Naive thymus-derived CD4-positive, alpha-beta T cell (primary cell): Measurements from ENCODE around the gene CGB7. TPM values are rescaled to one million over a fixed set of nuclear protein-coding genes. Genes with fewer than 3 reads are reported as not detected.
"Not testable (repeated sequence)": the region's sequence is repeated elsewhere in the genome, so short reads cannot be mapped to it uniquely, and the experiment has no call there.

Experiments used
- ATAC-seq: fragments of 150-1000 bp; cut with Tn5 transposase; 2 replicates; pipeline ENCODE4 v1.10.0; 2021; ENCODE audit warnings: mild to moderate bottlenecking, moderate library complexity
- CTCF ChIA-PET: fragments of 350-600 bp; sonication (Branson Sonifier 250); formaldehyde crosslinking; loops from one replicate; lab custom pipeline; 2021; ENCODE audit warnings: antibody characterized with exemption; lab: Charles Lee
- POLR2A ChIA-PET: fragments of 350-600 bp; sonication (Branson Sonifier 250); formaldehyde crosslinking; loops from one replicate; lab custom pipeline; 2021; ENCODE audit warnings: antibody characterized with exemption, inconsistent platforms; lab: Charles Lee
- DNase-seq, 9 donors: peaks; one replicate each; pipeline versions ENCODE4 v3.0.0 to v3.0.0-alpha.2; 2020 to 2022; ENCODE audit warnings: mixed read lengths in 1 of 9
- H3K27ac ChIP-seq: one replicate; pipeline ENCODE4 v1.7.0; 2013; ENCODE audit warnings: mild to moderate bottlenecking, low read depth, low read length, moderate library complexity
- H3K27me3 ChIP-seq, 2 donors: one replicate each; pipeline ENCODE4 v1.7.0; 2013; ENCODE audit warnings: low read length in 2 of 2, mild to moderate bottlenecking in 2 of 2, moderate library complexity in 2 of 2; ENCODE audit not compliant: control insufficient read depth in 2 of 2, insufficient read depth in 2 of 2
- H3K36me3 ChIP-seq, 3 experiments: 1 replicate in 2 of 3; 2 replicates in 1 of 3; pipeline ENCODE4 v1.7.0; 2013; ENCODE audit warnings: low read length in 3 of 3, mild to moderate bottlenecking in 3 of 3, moderate library complexity in 1 of 3; ENCODE audit not compliant: insufficient read depth in 3 of 3, control insufficient read depth in 2 of 3
- H3K4me1 ChIP-seq, 2 donors: one replicate each; pipeline ENCODE4 v1.7.0; 2013; ENCODE audit warnings: low read length in 2 of 2, mild to moderate bottlenecking in 2 of 2, moderate library complexity in 1 of 2; ENCODE audit not compliant: control insufficient read depth in 2 of 2, insufficient read depth in 2 of 2
- H3K4me3 ChIP-seq: 2 replicates; pipeline ENCODE4 v1.7.0; 2013; ENCODE audit warnings: mild to moderate bottlenecking, low read length
- H3K9me3 ChIP-seq, 3 experiments: 1 replicate in 2 of 3; 2 replicates in 1 of 3; pipeline ENCODE4 v1.7.0; 2013; ENCODE audit warnings: low read length in 3 of 3; ENCODE audit not compliant: control insufficient read depth in 2 of 3
- H3K27ac Mint-ChIP-seq, 9 donors: one replicate each; pipeline ENCODE4 v1.8.0; 2020 to 2022; ENCODE audit warnings: mixed read lengths in 9 of 9, mild to moderate bottlenecking in 8 of 9, moderate library complexity in 5 of 9, inconsistent platforms in 2 of 9
- H3K27me3 Mint-ChIP-seq, 5 donors: one replicate each; pipeline ENCODE4 v1.8.0; 2021 to 2022; ENCODE audit warnings: mixed read lengths in 5 of 5, mild to moderate bottlenecking in 1 of 5
- H3K36me3 Mint-ChIP-seq, 5 donors: one replicate each; pipeline ENCODE4 v1.8.0; 2020 to 2022; ENCODE audit warnings: mixed read lengths in 5 of 5, mild to moderate bottlenecking in 3 of 5, inconsistent platforms in 1 of 5
- H3K4me1 Mint-ChIP-seq, 7 donors: one replicate each; pipeline ENCODE4 v1.8.0; 2020 to 2022; ENCODE audit warnings: mixed read lengths in 7 of 7, mild to moderate bottlenecking in 3 of 7, inconsistent platforms in 1 of 7
- H3K4me3 Mint-ChIP-seq, 10 donors: one replicate each; pipeline ENCODE4 v1.8.0; 2020 to 2022; ENCODE audit warnings: mild to moderate bottlenecking in 10 of 10, mixed read lengths in 10 of 10, moderate library complexity in 6 of 10, inconsistent platforms in 2 of 10
- H3K9me3 Mint-ChIP-seq, 11 donors: one replicate each; pipeline ENCODE4 v1.8.0; 2020 to 2022; ENCODE audit warnings: mixed read lengths in 11 of 11, mild to moderate bottlenecking in 4 of 11, inconsistent platforms in 1 of 11, moderate library complexity in 1 of 11
- intact Hi-C, 2 donors: fragments of 100-400 bp; cut with micrococcal nuclease; formaldehyde crosslinking; loops; one replicate each; pipeline ENCODE4 v1.15.1; 2023
- polyA plus RNA-seq, 2 donors: library from polyadenylated mRNA; unstranded; fragments of 300-500 nt; fragmentation: Illumina TruSeq; gene quantifications; one replicate each; pipeline ENCODE4 v1.2.3, GENCODE V29; 2021
- total RNA-seq, 6 experiments: library from RNA in 5 of 6; stranded (reverse) in 5 of 6; gene quantifications; 1 replicate in 5 of 6; 2 replicates in 1 of 6; pipeline ENCODE4 v1.2.3 and lab custom pipeline; 2021 to 2026

The CGB7 gene
- total and polyA plus RNA-seq, 7 experiments from 2014 or later, result not detected

DNA sequence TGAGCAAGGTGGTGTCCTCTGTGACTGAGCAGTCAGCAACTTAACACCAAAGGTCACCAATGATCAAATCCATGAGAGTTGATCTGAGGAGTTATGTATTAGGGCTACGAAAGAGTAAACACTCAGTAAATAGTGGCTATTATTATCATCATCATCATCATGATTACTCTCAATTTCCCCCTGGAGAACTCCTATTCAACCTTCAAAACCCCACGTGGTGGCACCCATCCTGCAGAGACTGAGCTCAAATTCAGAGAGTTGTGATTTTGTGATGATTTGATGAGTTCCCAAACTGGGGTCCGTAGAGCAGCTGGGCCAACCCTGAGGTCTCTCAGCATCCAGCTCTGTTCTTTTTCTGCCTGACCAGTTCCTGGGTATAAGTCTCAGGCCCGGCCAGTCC, 7.7 kb downstream of the CGB7 start:
- H3K27me3 ChIP-seq, H3K27ac ChIP-seq, H3K4me3 ChIP-seq, H3K4me1 ChIP-seq, H3K4me1 Mint-ChIP-seq, CTCF ChIA-PET, ATAC-seq, H3K9me3 ChIP-seq, H3K9me3 Mint-ChIP-seq, H3K4me3 Mint-ChIP-seq, H3K36me3 ChIP-seq, H3K36me3 Mint-ChIP-seq, POLR2A ChIA-PET, H3K27me3 Mint-ChIP-seq, DNase-seq: not testable (repeated sequence)
- intact Hi-C loops, result loop anchor here in 1 of 2 donors (10.0 kb wide), 1 partner anchor 55 kb away; the partner anchor contains the start of genes GYS1 and RUVBL2
- H3K27ac Mint-ChIP-seq, result peak overlapping the region in 1 of 9 donors; percentile 4

DNA sequence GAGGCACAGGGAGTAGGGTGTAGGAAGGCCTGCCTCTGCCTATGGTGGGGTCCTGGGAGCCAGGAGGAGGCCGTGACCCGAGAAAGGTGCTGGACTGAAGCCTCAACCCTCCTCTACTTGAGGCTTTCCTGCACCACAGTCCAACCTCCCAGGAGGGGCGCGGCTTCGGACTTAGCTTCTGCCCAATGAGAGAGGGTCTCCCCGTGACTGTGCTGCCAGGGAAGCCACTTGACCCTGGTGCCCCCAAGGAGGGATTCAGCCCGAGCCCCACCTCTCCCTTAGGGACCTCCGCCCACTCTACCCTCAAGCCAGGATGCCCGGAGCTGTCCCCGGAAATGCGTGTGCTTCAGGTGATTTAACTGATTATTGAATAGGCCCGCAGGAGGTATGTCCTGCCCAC, 8.5 kb downstream of the CGB7 start, which contains the start of gene CGB8:
Gene CGB8, minus strand, starts transcription at position 101 of the 400 bp plus-strand sequence. CDS start 372 bp downstream, outside the sequence.
- H3K4me1 ChIP-seq, H3K27me3 Mint-ChIP-seq, H3K36me3 Mint-ChIP-seq, ATAC-seq, H3K27ac ChIP-seq, intact Hi-C loops, H3K27me3 ChIP-seq, CTCF ChIA-PET, H3K9me3 Mint-ChIP-seq, H3K36me3 ChIP-seq, H3K4me1 Mint-ChIP-seq, POLR2A ChIA-PET, H3K4me3 Mint-ChIP-seq, H3K9me3 ChIP-seq, DNase-seq, H3K4me3 ChIP-seq: not testable (repeated sequence)
- peak within 1 kb of the TSS in 1 of 9 donors; percentile 4 for H3K27ac Mint-ChIP-seq

DNA sequence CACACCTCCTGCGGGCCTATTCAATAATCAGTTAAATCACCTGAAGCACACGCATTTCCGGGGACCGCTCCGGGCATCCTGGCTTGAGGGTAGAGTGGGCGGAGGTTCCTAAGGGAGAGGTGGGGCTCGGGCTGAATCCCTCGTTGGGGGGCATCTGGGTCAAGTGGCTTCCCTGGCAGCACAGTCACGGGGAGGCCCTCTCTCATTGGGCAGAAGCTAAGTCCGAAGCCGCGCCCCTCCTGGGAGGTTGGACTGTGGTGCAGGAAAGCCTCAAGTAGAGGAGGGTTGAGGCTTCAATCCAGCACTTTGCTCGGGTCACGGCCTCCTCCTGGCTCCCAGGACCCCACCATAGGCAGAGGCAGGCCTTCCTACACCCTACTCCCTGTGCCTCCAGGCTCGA, 14.0 kb downstream of the CGB7 start, which contains the start of gene CGB5:
Gene CGB5, plus strand, starts transcription at position 301 of the 400 bp plus-strand sequence. CDS start 362 bp downstream, outside the sequence.
- H3K9me3 ChIP-seq, CTCF ChIA-PET, H3K27me3 ChIP-seq, H3K36me3 ChIP-seq, POLR2A ChIA-PET, DNase-seq, H3K4me3 Mint-ChIP-seq, H3K4me3 ChIP-seq, H3K27me3 Mint-ChIP-seq, ATAC-seq, intact Hi-C loops, H3K9me3 Mint-ChIP-seq, H3K27ac Mint-ChIP-seq, H3K4me1 Mint-ChIP-seq, H3K4me1 ChIP-seq, H3K27ac ChIP-seq, H3K36me3 Mint-ChIP-seq: not testable (repeated sequence)

DNA sequence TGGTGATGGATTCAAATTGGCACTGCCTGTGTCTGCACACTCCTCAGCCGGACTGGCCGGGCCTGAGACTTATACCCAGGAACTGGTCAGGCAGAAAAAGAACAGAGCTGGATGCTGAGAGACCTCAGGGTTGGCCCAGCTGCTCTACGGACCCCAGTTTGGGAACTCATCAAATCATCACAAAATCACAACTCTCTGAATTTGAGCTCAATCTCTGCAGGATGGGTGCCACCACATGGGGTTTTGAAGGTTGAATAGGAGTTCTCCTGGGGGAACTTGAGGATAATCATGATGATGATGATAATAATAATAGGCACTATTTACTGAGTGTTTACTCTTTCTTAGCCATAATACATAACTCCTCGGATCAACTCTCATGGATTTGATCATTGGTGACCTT, 14.9 kb downstream of the CGB7 start:
- H3K27ac Mint-ChIP-seq, POLR2A ChIA-PET, H3K9me3 Mint-ChIP-seq, intact Hi-C loops, CTCF ChIA-PET, H3K27me3 Mint-ChIP-seq, H3K27ac ChIP-seq, H3K4me1 ChIP-seq, H3K36me3 Mint-ChIP-seq, H3K4me3 Mint-ChIP-seq, DNase-seq, H3K4me3 ChIP-seq, H3K4me1 Mint-ChIP-seq, ATAC-seq, H3K9me3 ChIP-seq, H3K27me3 ChIP-seq, H3K36me3 ChIP-seq: not testable (repeated sequence)

DNA sequence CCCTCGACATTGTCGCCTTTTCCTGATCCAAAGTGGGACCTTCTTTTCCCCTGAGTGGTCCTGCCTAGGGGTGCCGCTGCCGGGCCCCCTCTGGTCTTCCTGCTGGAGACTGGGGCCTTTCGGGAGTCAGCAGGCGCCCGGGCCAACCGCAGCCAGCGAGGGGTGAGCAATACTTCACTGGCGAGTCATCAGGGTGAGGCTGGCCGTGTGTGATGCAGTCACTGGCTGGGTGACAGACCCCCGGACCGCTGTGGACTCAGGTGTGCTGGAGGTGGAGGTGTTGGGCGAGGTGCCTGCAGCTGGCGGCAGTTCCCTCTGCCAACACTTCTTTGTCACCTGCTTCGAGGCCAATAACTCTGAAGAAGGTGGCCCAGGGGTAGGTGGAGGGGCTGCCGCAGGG, 15.4 kb downstream of the CGB7 start:
- Histone ChIP-seq H3K9me3 (no peaks in the 10 kb centered on the region), H3K27ac (no peak overlapping the region), H3K4me3 (no peak overlapping the region), H3K4me1 (no peaks in the 10 kb centered on the region), H3K27me3 (no peaks in the 10 kb centered on the region), H3K36me3 (no peaks in the 10 kb centered on the region)
- no peaks in the 10 kb centered on the region for H3K27me3 Mint-ChIP-seq
- intact Hi-C loops, result no loop called here
- H3K36me3 Mint-ChIP-seq, result no peaks in the 10 kb centered on the region
- H3K9me3 Mint-ChIP-seq, result no peaks in the 10 kb centered on the region
- DNase-seq (no peak), ATAC-seq (no peak)
- no peaks in the 10 kb centered on the region for H3K4me1 Mint-ChIP-seq
- H3K4me3 Mint-ChIP-seq, result no peak overlapping the region
- ChIA-PET CTCF (no interaction called here), POLR2A (no interaction called here)
- no peak overlapping the region for H3K27ac Mint-ChIP-seq

DNA sequence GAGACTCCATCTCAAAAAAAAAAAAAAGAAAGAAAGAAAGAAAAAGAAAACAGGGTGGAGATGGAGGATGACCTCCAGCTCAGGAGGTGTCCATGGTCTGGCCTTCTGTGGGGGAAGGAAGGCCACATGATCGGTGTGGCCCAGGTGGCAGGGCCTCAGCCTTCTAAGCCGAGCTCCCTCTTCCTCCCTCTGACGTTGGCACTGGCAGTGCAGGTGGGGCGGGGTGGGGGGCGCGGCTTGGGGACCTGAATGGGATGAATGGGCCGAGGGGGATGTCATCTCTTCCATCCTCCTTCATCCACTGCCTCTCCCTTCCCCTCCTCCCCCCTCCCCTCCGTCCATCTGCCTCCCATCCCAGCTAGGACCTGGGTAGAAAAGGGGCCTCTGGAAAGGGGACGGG, 17.8 kb downstream of the CGB7 start:
- H3K27me3 ChIP-seq, H3K9me3 ChIP-seq, H3K4me1 Mint-ChIP-seq, H3K4me3 Mint-ChIP-seq, H3K27ac Mint-ChIP-seq, intact Hi-C loops, H3K4me3 ChIP-seq, H3K36me3 Mint-ChIP-seq, H3K27ac ChIP-seq, H3K9me3 Mint-ChIP-seq, H3K27me3 Mint-ChIP-seq, H3K36me3 ChIP-seq, ATAC-seq, H3K4me1 ChIP-seq, CTCF ChIA-PET, DNase-seq, POLR2A ChIA-PET: not testable (repeated sequence)

DNA sequence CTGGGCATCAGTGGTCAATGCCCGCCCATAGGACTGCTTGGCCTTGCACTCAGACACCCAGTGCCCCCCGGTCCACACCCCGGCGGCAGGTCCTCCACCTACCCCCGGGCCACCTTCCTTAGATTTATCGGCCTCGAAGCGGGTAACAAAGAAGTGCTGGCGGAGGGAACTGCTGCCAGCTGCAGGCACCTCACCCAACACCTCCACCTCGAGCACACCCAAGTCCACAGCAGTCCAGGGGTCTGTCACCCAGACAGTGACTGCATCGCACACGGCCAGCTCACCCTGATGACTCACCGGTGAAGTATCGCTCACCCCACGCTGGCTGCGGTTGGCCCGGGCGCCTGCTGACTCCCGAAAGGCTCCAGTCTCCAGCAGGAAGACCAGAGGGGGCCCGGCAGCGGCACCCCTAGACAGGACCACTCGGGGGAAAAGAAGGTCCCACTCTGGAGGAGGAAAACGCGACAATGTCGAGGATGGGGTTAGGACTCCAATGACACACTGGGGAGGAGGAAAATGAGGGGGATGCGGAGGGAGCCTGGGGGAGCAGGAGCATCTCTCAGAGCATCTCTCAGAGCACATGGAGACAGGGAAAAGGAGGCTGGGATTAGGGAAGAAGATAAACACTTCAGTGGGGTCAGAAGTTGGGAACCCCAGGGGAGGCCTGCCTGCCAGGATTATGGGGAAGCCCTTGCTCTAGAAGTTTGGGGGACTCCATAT, 18.8 kb downstream of the CGB7 start:
- H3K27me3 ChIP-seq, H3K27ac ChIP-seq, H3K36me3 Mint-ChIP-seq, H3K4me3 ChIP-seq, intact Hi-C loops, ATAC-seq, DNase-seq, H3K4me1 ChIP-seq, CTCF ChIA-PET, H3K4me3 Mint-ChIP-seq, H3K9me3 ChIP-seq, H3K36me3 ChIP-seq, POLR2A ChIA-PET, H3K27me3 Mint-ChIP-seq, H3K27ac Mint-ChIP-seq, H3K4me1 Mint-ChIP-seq, H3K9me3 Mint-ChIP-seq: not testable (repeated sequence)
